Gastroesophageal sphincter (tissue), 3 donors: ENCODE measurements around the gene UNC93B1.
"Not testable (repeated sequence)": the region's sequence is repeated elsewhere in the genome, so short reads cannot be mapped to it uniquely, and the experiment has no call there.

Source experiments
- CTCF ChIP-seq, 4 experiments: fragments of 200-600 bp in 2 of 4; fragments of 450-650 bp in 2 of 4; sonication (generic) in 1 of 4; IDR thresholded peaks; one replicate each; pipeline ENCODE4 v1.5.1; 2017 to 2019; ENCODE audit warnings: antibody characterized with exemption in 4 of 4, mild to moderate bottlenecking in 2 of 4, moderate library complexity in 2 of 4
- POLR2AphosphoS5 ChIP-seq: sonication (generic); formaldehyde crosslinking; IDR thresholded peaks from one replicate; pipeline ENCODE4 v1.6.1; 2017; ENCODE audit warnings: antibody characterized with exemption

DNA sequence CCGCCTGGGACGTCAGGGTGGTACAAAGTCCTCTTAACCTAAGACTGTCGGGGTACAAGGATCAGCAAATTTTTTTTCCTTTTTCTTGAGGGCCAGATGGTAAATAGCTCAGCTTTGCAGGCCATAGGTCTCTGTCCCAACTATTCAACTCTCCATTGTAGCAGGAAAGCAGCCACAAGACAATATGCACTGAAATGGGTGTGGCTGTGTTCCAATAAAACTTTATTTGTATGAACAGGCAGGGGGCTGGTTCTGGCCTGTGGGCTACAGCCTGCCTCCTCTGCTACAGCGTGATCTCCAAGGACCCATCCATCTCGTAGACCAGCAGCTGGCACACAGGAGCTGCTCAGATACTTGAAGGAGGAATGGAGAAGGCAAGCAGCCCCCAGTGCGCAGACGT, 56.1 kb downstream of the UNC93B1 start:
- not testable (repeated sequence) for TF ChIP-seq CTCF (IDR thresholded peaks at IDR 0.05); POLR2AphosphoS5
